Measurements from ENCODE around the gene TIGD3. TPM values are rescaled to one million over a fixed set of nuclear protein-coding genes. Genes with fewer than 3 reads are reported as not detected.

TIGD3 gene
- total and polyA plus RNA-seq, 9 of the 15 experiments (the other 6 are each of a cell fraction or from before 2014, with no cell fraction given), result 0.06 to 1.3 (median 0.56) TPM

GRCh38 chr11:65354265-65355012 lies at the start of gene TIGD3 (continued):
- TF ChIP-seq, protein P1, sequence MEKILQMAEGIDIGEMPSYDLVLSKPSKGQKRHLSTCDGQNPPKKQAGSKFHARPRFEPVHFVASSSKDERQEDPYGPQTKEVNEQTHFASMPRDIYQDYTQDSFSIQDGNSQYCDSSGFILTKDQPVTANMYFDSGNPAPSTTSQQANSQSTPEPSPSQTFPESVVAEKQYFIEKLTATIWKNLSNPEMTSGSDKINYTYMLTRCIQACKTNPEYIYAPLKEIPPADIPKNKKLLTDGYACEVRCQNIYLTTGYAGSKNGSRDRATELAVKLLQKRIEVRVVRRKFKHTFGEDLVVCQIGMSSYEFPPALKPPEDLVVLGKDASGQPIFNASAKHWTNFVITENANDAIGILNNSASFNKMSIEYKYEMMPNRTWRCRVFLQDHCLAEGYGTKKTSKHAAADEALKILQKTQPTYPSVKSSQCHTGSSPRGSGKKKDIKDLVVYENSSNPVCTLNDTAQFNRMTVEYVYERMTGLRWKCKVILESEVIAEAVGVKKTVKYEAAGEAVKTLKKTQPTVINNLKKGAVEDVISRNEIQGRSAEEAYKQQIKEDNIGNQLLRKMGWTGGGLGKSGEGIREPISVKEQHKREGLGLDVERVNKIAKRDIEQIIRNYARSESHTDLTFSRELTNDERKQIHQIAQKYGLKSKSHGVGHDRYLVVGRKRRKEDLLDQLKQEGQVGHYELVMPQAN (IDR thresholded peaks at IDR 0.05; ENCODE audit: borderline replicate concordance), result peak; percentile 69; the same call in 1 of the 2 replicates
- TF ChIP-seq DDX20 (tag; IDR thresholded peaks at IDR 0.05; ENCODE audit: low read depth) (no peak), RB1 (IDR thresholded peaks at IDR 0.05; ENCODE audit: low read depth) (peak; percentile 30; the same call in 1 of the 2 replicates), SIN3A (IDR thresholded peaks at IDR 0.05; ENCODE audit: borderline replicate concordance in 2 of 2, control insufficient read depth in 1 of 2, low read depth in 2 of 2, low read length in 2 of 2) (peak; percentile 27 to 54; a peak in 1 of 4 replicates), BRF1 (IDR thresholded peaks at IDR 0.05; ENCODE audit: borderline replicate concordance, extremely low read depth, insufficient read length) (no peak), FOXP4 (CRISPR knock-in tag; IDR thresholded peaks at IDR 0.05; ENCODE audit: borderline replicate concordance) (no peak; the same call in 1 of the 2 replicates), STAT5A (IDR thresholded peaks at IDR 0.05; ENCODE audit: borderline replicate concordance, low read length) (no peak), ZBTB17 (CRISPR knock-in tag; IDR thresholded peaks at IDR 0.05) (no peak), CTCFL (IDR thresholded peaks at IDR 0.05; ENCODE audit: borderline replicate concordance, insufficient read depth, low read depth, low read length, poor library complexity, severe bottlenecking) (peak; percentile 6), RBM15 (IDR thresholded peaks at IDR 0.05; ENCODE audit: insufficient read depth, low read length) (no peak), RAD21 (CRISPR knock-in tag; conservative IDR thresholded peaks at IDR 0.05 in 1 of 2, IDR thresholded peaks at IDR 0.05 in 1 of 2) (no peak)
- TF ChIP-seq, protein P2, sequence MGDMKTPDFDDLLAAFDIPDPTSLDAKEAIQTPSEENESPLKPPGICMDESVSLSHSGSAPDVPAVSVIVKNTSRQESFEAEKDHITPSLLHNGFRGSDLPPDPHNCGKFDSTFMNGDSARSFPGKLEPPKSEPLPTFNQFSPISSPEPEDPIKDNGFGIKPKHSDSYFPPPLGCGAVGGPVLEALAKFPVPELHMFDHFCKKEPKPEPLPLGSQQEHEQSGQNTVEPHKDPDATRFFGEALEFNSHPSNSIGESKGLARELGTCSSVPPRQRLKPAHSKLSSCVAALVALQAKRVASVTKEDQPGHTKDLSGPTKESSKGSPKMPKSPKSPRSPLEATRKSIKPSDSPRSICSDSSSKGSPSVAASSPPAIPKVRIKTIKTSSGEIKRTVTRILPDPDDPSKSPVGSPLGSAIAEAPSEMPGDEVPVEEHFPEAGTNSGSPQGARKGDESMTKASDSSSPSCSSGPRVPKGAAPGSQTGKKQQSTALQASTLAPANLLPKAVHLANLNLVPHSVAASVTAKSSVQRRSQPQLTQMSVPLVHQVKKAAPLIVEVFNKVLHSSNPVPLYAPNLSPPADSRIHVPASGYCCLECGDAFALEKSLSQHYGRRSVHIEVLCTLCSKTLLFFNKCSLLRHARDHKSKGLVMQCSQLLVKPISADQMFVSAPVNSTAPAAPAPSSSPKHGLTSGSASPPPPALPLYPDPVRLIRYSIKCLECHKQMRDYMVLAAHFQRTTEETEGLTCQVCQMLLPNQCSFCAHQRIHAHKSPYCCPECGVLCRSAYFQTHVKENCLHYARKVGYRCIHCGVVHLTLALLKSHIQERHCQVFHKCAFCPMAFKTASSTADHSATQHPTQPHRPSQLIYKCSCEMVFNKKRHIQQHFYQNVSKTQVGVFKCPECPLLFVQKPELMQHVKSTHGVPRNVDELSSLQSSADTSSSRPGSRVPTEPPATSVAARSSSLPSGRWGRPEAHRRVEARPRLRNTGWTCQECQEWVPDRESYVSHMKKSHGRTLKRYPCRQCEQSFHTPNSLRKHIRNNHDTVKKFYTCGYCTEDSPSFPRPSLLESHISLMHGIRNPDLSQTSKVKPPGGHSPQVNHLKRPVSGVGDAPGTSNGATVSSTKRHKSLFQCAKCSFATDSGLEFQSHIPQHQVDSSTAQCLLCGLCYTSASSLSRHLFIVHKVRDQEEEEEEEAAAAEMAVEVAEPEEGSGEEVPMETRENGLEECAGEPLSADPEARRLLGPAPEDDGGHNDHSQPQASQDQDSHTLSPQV (IDR thresholded peaks at IDR 0.05), result no peak
- TF ChIP-seq, protein P3, sequence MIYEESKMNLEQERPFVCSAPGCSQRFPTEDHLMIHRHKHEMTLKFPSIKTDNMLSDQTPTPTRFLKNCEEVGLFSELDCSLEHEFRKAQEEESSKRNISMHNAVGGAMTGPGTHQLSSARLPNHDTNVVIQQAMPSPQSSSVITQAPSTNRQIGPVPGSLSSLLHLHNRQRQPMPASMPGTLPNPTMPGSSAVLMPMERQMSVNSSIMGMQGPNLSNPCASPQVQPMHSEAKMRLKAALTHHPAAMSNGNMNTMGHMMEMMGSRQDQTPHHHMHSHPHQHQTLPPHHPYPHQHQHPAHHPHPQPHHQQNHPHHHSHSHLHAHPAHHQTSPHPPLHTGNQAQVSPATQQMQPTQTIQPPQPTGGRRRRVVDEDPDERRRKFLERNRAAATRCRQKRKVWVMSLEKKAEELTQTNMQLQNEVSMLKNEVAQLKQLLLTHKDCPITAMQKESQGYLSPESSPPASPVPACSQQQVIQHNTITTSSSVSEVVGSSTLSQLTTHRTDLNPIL (CRISPR knock-in tag; IDR thresholded peaks at IDR 0.05), result no peak
